KMS-11 (cell line): ENCODE data around the gene CPVL.
"Not testable (repeated sequence)": the region's sequence is repeated elsewhere in the genome, so short reads cannot be mapped to it uniquely, and the experiment has no call there.

Experiments used
- H2AFZ ChIP-seq: fragments of 200-600 bp; sonication (generic); 2 replicates; pipeline ENCODE4 v1.6.1; 2016; ENCODE audit warnings: antibody characterized with exemption, mixed run types, low read depth
- H3K27ac ChIP-seq: fragments of 200-600 bp; sonication (generic); 2 replicates; pipeline ENCODE4 v1.6.1; 2016; ENCODE audit warnings: mild to moderate bottlenecking, mixed run types
- H3K27me3 ChIP-seq: fragments of 200-600 bp; sonication (generic); 2 replicates; pipeline ENCODE4 v1.6.1; 2017; ENCODE audit warnings: mild to moderate bottlenecking, low read depth, mixed run types, moderate library complexity; ENCODE audit not compliant: insufficient read depth
- H3K36me3 ChIP-seq: fragments of 200-600 bp; sonication (generic); 2 replicates; pipeline ENCODE4 v1.6.1; 2017; ENCODE audit warnings: mild to moderate bottlenecking, mixed run types; ENCODE audit not compliant: insufficient read depth
- H3K4me1 ChIP-seq: fragments of 200-600 bp; sonication (generic); 2 replicates; pipeline ENCODE4 v1.6.1; 2016; ENCODE audit warnings: mild to moderate bottlenecking, low read depth, mixed run types; ENCODE audit not compliant: poor library complexity, severe bottlenecking
- H3K4me2 ChIP-seq: fragments of 200-600 bp; sonication (generic); 2 replicates; pipeline ENCODE4 v1.7.0; 2016; ENCODE audit warnings: mild to moderate bottlenecking, mixed run types
- H3K4me3 ChIP-seq: fragments of 200-600 bp; sonication (generic); IDR thresholded peaks from 2 replicates; pipeline ENCODE4 v1.6.1; 2017; ENCODE audit warnings: low read depth, low read length, mixed read lengths; ENCODE audit not compliant: insufficient read depth
- H3K79me2 ChIP-seq: fragments of 200-600 bp; sonication (generic); 2 replicates; pipeline ENCODE4 v1.6.1; 2016; ENCODE audit warnings: low read depth, mixed run types; ENCODE audit not compliant: insufficient read depth
- H3K9ac ChIP-seq: fragments of 200-600 bp; sonication (generic); 2 replicates; pipeline ENCODE4 v1.6.1; 2016; ENCODE audit warnings: mild to moderate bottlenecking, mixed run types
- H4K20me1 ChIP-seq: fragments of 200-600 bp; sonication (generic); 2 replicates; pipeline ENCODE4 v1.6.1; 2016; ENCODE audit warnings: mild to moderate bottlenecking, mixed run types; ENCODE audit not compliant: insufficient read depth
- CTCF ChIP-seq: fragments of 200-600 bp; sonication (generic); conservative IDR thresholded peaks from 2 replicates; pipeline ENCODE4 v1.6.1; 2017; ENCODE audit warnings: low read depth, mild to moderate bottlenecking, antibody characterized with exemption, low read length, moderate library complexity, mixed read lengths

CPVL gene

DNA sequence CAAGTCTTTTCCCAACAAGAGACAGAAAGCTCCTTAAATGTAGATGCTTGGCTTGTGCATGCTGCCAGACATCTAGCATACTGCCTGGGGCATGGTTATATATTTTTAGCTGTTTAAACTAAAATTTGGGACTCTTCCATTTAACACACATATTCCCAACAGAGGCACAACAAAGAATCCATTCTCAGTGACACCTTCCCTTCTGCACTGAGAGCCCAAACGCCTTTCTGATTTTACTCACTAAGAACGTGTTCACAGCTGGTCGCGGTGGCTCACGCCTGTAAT lies 49.9 kb downstream of the CPVL start:
- no peaks in the 10 kb centered on the region for H4K20me1 ChIP-seq
- no peak overlapping the region for H2AFZ ChIP-seq
- no peak overlapping the region for H3K4me2 ChIP-seq
- no peak overlapping the region for H3K27ac ChIP-seq
- no peak overlapping the region for H3K9ac ChIP-seq
- no peaks in the 10 kb centered on the region for H3K79me2 ChIP-seq
- TF ChIP-seq CTCF = no peak
- no peaks in the 10 kb centered on the region for H3K36me3 ChIP-seq
- H3K4me1 ChIP-seq = no peaks in the 10 kb centered on the region
- H3K4me3 ChIP-seq = no peak overlapping the region
- H3K27me3 ChIP-seq = no peaks in the 10 kb centered on the region

GRCh38 chr7:29095631-29096445 lies 50.5 kb downstream of the CPVL start:
- no peaks in the 10 kb centered on the region for H3K36me3 ChIP-seq
- no peaks in the 10 kb centered on the region for H3K27me3 ChIP-seq
- no peak overlapping the region for H2AFZ ChIP-seq
- H3K9ac ChIP-seq = no peak overlapping the region
- no peaks in the 10 kb centered on the region for H4K20me1 ChIP-seq
- no peak overlapping the region for H3K27ac ChIP-seq
- no peaks in the 10 kb centered on the region for H3K4me1 ChIP-seq
- H3K79me2 ChIP-seq = no peaks in the 10 kb centered on the region
- H3K4me3 ChIP-seq = no peak overlapping the region
- H3K4me2 ChIP-seq = no peak overlapping the region
- TF ChIP-seq CTCF = no peak

- H4K20me1 ChIP-seq, H3K4me1 ChIP-seq, H3K79me2 ChIP-seq, H3K4me2 ChIP-seq, H2AFZ ChIP-seq, H3K4me3 ChIP-seq, H3K36me3 ChIP-seq, H3K27ac ChIP-seq, H3K27me3 ChIP-seq, H3K9ac ChIP-seq: not testable (repeated sequence)
Observed at GRCh38 chr7:29093091-29093490, 53.2 kb downstream of the CPVL start.

DNA sequence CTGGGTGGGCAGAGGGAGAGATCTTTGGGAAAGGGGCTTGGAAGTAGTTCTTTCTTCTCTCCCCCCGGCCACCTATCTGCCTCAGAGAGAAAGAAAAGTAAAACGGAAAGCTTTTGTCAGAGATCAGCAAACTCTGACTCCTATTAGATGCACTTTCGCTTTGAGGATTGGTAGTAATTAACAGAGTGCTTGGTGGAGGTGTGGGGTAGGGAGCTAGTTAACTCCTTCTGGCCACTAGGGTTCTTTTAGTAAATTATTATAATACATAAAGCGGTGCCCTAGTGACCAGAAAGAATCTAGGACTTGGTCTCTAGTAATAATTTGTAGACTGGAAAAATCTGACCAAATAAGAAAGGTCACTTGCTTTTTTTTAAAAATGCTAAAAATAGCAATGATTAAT lies 54.6 kb downstream of the CPVL start:
- no peak for TF ChIP-seq CTCF
- Histone ChIP-seq H2AFZ (peak overlapping the region; percentile 41; the same call in 1 of the 2 replicates), H3K4me1 (peaks cover 4% of the 10 kb centered on the region), H3K4me2 (peak overlapping the region; percentile 8; the same call in 1 of the 2 replicates), H4K20me1 (no peaks in the 10 kb centered on the region), H3K4me3 (no peak overlapping the region), H3K36me3 (no peaks in the 10 kb centered on the region), H3K9ac (no peak overlapping the region), H3K79me2 (no peaks in the 10 kb centered on the region), H3K27ac (no peak overlapping the region), H3K27me3 (no peaks in the 10 kb centered on the region)

DNA sequence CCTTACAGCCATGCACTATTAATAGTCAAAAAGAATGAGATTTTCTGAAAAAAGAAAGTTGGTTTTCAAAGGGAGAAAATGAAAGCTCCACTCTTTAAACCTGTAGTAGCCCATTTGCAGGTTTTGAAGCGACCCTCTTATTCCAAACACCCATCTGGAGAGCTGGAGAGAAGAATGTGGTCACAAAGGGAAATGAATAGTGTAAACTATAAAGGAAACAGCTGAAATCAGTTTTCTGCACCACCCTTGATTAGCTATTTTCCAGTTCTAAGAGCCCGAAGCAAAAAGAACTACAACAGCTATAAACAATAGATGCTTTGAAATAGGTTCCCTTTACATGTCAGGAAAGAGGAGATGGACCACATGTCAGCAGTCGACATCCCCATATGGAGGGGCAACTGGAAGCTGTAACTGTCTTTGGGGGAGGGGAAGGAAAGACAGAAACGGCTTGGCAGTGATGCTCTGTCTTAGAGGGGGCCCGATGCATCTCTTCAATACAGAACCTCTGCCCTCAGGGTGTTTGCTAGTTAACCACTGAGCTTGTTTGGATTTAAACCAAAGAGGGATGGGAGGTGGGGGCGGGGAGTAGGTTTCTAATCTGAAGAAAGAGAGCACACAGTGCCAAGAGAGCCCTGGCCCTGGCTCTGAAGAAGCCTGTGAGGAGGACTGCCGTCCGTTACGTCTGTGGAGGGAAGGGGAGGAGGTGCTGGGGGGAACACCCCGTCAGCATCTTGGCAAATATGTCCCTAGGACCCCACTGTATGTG lies 55.3 kb downstream of the CPVL start:
- Histone ChIP-seq H2AFZ (peak overlapping the region; percentile 41; the same call in 1 of the 2 replicates), H3K27ac (no peak overlapping the region), H3K79me2 (no peaks in the 10 kb centered on the region), H4K20me1 (no peaks in the 10 kb centered on the region), H3K4me2 (peak overlapping the region; percentile 8; the same call in 1 of the 2 replicates), H3K27me3 (no peaks in the 10 kb centered on the region), H3K4me1 (peaks cover 4% of the 10 kb centered on the region), H3K36me3 (no peaks in the 10 kb centered on the region), H3K4me3 (no peak overlapping the region), H3K9ac (no peak overlapping the region)
- TF ChIP-seq CTCF = no peak
